Esophagus muscularis mucosa (tissue), 4 donors: Measurements from ENCODE around the gene RBMX2. TPM values are rescaled to one million over a fixed set of nuclear protein-coding genes. Genes with fewer than 3 reads are reported as not detected.
"Not testable (repeated sequence)": the region's sequence is repeated elsewhere in the genome, so short reads cannot be mapped to it uniquely, and the experiment has no call there.

Source experiments
- DNase-seq: peaks from one replicate; pipeline ENCODE4 v3.0.0-alpha.2; 2017; ENCODE audit errors: extremely low spot score
- H3K27ac ChIP-seq, 4 donors: fragments of 200-600 bp; sonication (generic); replicated peaks in 1 of 4; 1 replicate in 3 of 4; 2 replicates in 1 of 4; pipeline ENCODE4 v1.5.1; 2016 to 2019; ENCODE audit warnings: mild to moderate bottlenecking in 1 of 4
- H3K27me3 ChIP-seq, 4 donors: fragments of 200-600 bp; sonication (generic); one replicate each; pipeline versions ENCODE4 v1.5.1 to v1.6.0; 2016 to 2019
- H3K36me3 ChIP-seq, 4 donors: fragments of 200-600 bp; sonication (generic); one replicate each; pipeline ENCODE4 v1.5.1; 2016 to 2019
- H3K4me1 ChIP-seq, 4 donors: fragments of 200-600 bp; sonication (generic); one replicate each; pipeline ENCODE4 v1.5.1; 2016 to 2019
- H3K4me3 ChIP-seq, 4 donors: fragments of 200-600 bp; sonication (generic); 1 replicate in 2 of 4; 2 replicates in 2 of 4; pipeline ENCODE4 v1.5.1; 2016 to 2019; ENCODE audit warnings: mild to moderate bottlenecking in 4 of 4, moderate library complexity in 1 of 4
- H3K9me3 ChIP-seq, 4 donors: fragments of 200-600 bp; sonication (generic); 1 replicate in 3 of 4; 2 replicates in 1 of 4; pipeline ENCODE4 v1.5.1; 2016 to 2019
- CTCF ChIP-seq, 3 experiments: fragments of 200-600 bp in 2 of 3; fragments of 450-650 bp in 1 of 3; sonication (generic) in 2 of 3; IDR thresholded peaks; one replicate each; pipeline ENCODE4 v1.5.1; 2017 to 2019; ENCODE audit warnings: antibody characterized with exemption in 3 of 3, mild to moderate bottlenecking in 2 of 3, moderate library complexity in 1 of 3
- EP300 ChIP-seq: sonication (generic); formaldehyde crosslinking; IDR thresholded peaks from one replicate; pipeline ENCODE4 v1.6.1; 2017; ENCODE audit warnings: antibody characterized with exemption
- POLR2A ChIP-seq: fragments of 450-650 bp; IDR thresholded peaks from one replicate; pipeline ENCODE4 v1.6.1; 2017; ENCODE audit warnings: antibody characterized with exemption, moderate library complexity, mild to moderate bottlenecking, low read depth
- POLR2AphosphoS5 ChIP-seq, 2 donors: sonication (generic); formaldehyde crosslinking; IDR thresholded peaks; one replicate each; pipeline ENCODE4 v1.6.1; 2017; ENCODE audit warnings: antibody characterized with exemption in 2 of 2
- WGBS: methylation state at CpG from one replicate; pipeline ENCODE4 v1.1.5; 2018; 5-methylcytosine and 5-hydroxymethylcytosine counted together
- intact Hi-C: fragments of 100-400 bp; cut with DNase I; formaldehyde crosslinking; loops from one replicate; pipeline ENCODE4 v1.15.1; 2023
- total RNA-seq, 4 donors: library from RNA; depleted of rRNA; stranded (reverse); fragments of >200 nt; gene quantifications; one replicate each; pipeline versions ENCODE4 v1.1.0 to v1.2.1, GENCODE V29; 2016

The RBMX2 gene
- total RNA-seq, 4 donors from 2014 or later = 14.2 to 20.6 (median 17.6) TPM

- 83% methylated on average over 4 of the region's 4 CpGs for WGBS
These were observed 17.0 kb downstream of the RBMX2 start for GRCh38 chrX:130418740-130419139.

GRCh38 chrX:130419263-130419662, 17.5 kb downstream of the RBMX2 start:
- Histone ChIP-seq H3K36me3 (peaks cover 0 to 7% (median 0%) of the 10 kb centered on the region in 4 donors), H3K27ac (no peak overlapping the region), H3K4me3 (no peak overlapping the region), H3K4me1 (no peaks in the 10 kb centered on the region), H3K27me3 (no peaks in the 10 kb centered on the region), H3K9me3 (no peaks in the 10 kb centered on the region)
- intact Hi-C loops = no loop called here
- DNase-seq = no peak
- no peak for TF ChIP-seq POLR2AphosphoS5 (IDR thresholded peaks at IDR 0.05)
- no peak for TF ChIP-seq CTCF (IDR thresholded peaks at IDR 0.05)
- no peak for TF ChIP-seq EP300
- TF ChIP-seq POLR2A = no peak
- 89% methylated on average over 2 of the region's 2 CpGs for WGBS

More at GRCh38 chrX:130418740-130419139, 17.0 kb downstream of the RBMX2 start:
- Histone ChIP-seq H3K27me3 (no peaks in the 10 kb centered on the region), H3K4me3 (no peak overlapping the region), H3K27ac (no peak overlapping the region), H3K9me3 (no peaks in the 10 kb centered on the region), H3K36me3 (peaks cover 0 to 7% (median 0%) of the 10 kb centered on the region in 4 donors), H3K4me1 (no peaks in the 10 kb centered on the region)
- TF ChIP-seq EP300 (no peak), POLR2AphosphoS5 (IDR thresholded peaks at IDR 0.05) (no peak), POLR2A (no peak), CTCF (IDR thresholded peaks at IDR 0.05) (no peak)
- intact Hi-C loops = no loop called here
- DNase-seq = no peak

- TF ChIP-seq CTCF (IDR thresholded peaks at IDR 0.05) (no peak), POLR2A (no peak), EP300 (no peak), POLR2AphosphoS5 (IDR thresholded peaks at IDR 0.05) (no peak)
- Histone ChIP-seq H3K27me3 (no peaks in the 10 kb centered on the region), H3K27ac (no peak overlapping the region), H3K36me3 (no peaks in the 10 kb centered on the region), H3K4me1 (no peaks in the 10 kb centered on the region), H3K9me3 (no peaks in the 10 kb centered on the region), H3K4me3 (no peak overlapping the region)
- no peak for DNase-seq
- intact Hi-C loops = no loop called here
- 87% methylated on average over 6 of the region's 6 CpGs for WGBS
These were observed 24.7 kb downstream of the RBMX2 start for GRCh38 chrX:130426531-130426930.

GRCh38 chrX:130429236-130429635, 27.4 kb downstream of the RBMX2 start:
- H3K4me3 ChIP-seq, H3K27ac ChIP-seq, H3K36me3 ChIP-seq, H3K4me1 ChIP-seq, intact Hi-C loops, H3K27me3 ChIP-seq, H3K9me3 ChIP-seq, DNase-seq: not testable (repeated sequence)
- WGBS = 57% methylated on average over 5 of the region's 5 CpGs

- no peak overlapping the region for H3K27ac ChIP-seq
- H3K36me3 ChIP-seq = no peaks in the 10 kb centered on the region
- DNase-seq = no peak
- intact Hi-C loops = no loop called here
- H3K27me3 ChIP-seq = no peaks in the 10 kb centered on the region
- peaks cover 0 to 13% (median 0%) of the 10 kb centered on the region in 4 donors for H3K9me3 ChIP-seq
- H3K4me3 ChIP-seq = no peak overlapping the region
- no peaks in the 10 kb centered on the region for H3K4me1 ChIP-seq
- TF ChIP-seq EP300 (no peak), POLR2A (no peak), POLR2AphosphoS5 (IDR thresholded peaks at IDR 0.05) (no peak), CTCF (IDR thresholded peaks at IDR 0.05) (no peak)
These were observed 34.1 kb downstream of the RBMX2 start for GRCh38 chrX:130435937-130436336.

GRCh38 chrX:130437996-130438395, 36.2 kb downstream of the RBMX2 start:
- intact Hi-C loops, H3K4me1 ChIP-seq: not testable (repeated sequence)
- whole genome bisulfite sequencing = 89% methylated on average over 2 of the region's 2 CpGs

More at GRCh38 chrX:130437996-130438395, 36.2 kb downstream of the RBMX2 start:
- not testable (repeated sequence) for H3K27me3 ChIP-seq, H3K36me3 ChIP-seq, H3K4me3 ChIP-seq, DNase-seq, H3K27ac ChIP-seq
- peaks cover 0 to 13% (median 0%) of the 10 kb centered on the region in 4 donors for H3K9me3 ChIP-seq
